ENCODE measurements around the gene PPM1G.

DNA sequence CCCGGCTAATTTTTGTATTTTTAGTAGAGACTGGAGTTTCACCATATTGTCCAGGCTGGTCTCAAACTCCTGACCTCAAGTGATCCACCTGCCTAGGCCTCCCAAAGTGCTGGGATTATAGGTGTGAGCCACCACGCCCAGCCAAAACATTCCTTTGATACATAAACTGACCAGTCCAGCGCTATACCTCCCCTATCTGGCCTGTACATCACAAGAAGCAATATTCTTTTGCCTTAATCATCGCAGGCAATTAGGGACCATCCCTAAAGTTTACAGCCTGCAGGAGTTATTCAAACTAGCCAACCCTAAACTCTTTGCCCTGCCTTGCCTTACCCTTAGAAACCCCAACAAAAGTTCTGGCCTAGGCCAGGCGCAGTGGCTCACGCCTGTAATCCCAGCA, 6.8 kb upstream of the PPM1G start:
- TF ChIP-seq POLR2A (IDR thresholded peaks at IDR 0.05): no peak
- TF ChIP-seq, protein P1, sequence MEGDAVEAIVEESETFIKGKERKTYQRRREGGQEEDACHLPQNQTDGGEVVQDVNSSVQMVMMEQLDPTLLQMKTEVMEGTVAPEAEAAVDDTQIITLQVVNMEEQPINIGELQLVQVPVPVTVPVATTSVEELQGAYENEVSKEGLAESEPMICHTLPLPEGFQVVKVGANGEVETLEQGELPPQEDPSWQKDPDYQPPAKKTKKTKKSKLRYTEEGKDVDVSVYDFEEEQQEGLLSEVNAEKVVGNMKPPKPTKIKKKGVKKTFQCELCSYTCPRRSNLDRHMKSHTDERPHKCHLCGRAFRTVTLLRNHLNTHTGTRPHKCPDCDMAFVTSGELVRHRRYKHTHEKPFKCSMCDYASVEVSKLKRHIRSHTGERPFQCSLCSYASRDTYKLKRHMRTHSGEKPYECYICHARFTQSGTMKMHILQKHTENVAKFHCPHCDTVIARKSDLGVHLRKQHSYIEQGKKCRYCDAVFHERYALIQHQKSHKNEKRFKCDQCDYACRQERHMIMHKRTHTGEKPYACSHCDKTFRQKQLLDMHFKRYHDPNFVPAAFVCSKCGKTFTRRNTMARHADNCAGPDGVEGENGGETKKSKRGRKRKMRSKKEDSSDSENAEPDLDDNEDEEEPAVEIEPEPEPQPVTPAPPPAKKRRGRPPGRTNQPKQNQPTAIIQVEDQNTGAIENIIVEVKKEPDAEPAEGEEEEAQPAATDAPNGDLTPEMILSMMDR (IDR thresholded peaks at IDR 0.05): no peak
